Measurements from ENCODE around the gene FXYD4. TPM values are rescaled to one million over a fixed set of nuclear protein-coding genes. Genes with fewer than 3 reads are reported as not detected.

FXYD4 gene
- total RNA-seq, 2 experiments from 2014 or later = not detected

DNA sequence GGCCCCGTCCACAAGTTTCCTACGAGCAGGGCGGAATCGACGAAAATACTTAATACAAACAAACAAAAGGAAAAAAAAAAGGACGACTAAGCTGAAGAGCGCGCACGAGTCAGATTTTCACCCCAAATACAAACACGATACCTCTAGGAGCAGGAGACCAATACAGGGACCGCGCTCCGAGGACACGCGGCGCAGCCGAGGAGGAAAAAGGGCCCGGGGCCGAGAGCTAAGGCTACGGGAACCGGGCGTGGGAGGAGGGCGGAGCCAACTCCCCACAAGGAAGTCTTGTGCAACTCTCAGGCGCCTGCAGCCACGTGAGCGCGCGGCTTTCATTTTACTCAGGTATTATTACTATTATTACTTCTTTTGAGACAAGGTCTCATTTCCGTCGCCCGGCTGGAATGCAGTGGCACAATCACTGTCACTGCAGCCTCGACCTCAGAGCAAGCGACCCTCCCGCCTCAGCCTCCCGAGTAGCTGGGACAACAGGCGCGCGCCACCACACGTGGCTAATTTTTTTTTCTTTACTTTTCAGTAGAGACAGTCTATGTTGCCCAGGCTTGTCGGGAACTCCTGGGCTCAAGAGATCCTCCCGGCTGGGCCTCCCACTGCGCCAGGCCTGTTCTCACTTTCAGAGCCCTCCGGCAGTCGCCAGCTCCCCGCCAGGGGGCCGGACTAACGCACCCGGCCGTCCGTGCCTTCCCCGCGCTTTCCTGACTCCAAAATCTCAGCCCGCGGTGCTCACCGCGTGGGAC lies 36.3 kb downstream of the FXYD4 start:
- Mint-ChIP-seq H3K27me3 (no peaks in the 10 kb centered on the region), H3K27ac (peak overlapping the region; percentile 100), H3K36me3 (ENCODE audit: low read depth) (peaks cover 52% of the 10 kb centered on the region), H3K9me3 (no peaks in the 10 kb centered on the region), H3K4me1 (ENCODE audit: low read depth) (peaks cover 24% of the 10 kb centered on the region), H3K4me3 (peak overlapping the region; percentile 99)
- DNase-seq (peak; percentile 97), ATAC-seq (peak; percentile 35)
- CTCF ChIA-PET = interaction anchor here (0.8 to 1.8 kb wide), 4 partner anchors 9 to 51 kb away, joined by 3 to 12 read pairs (median 7); no protein-coding TSS in a partner anchor
- intact Hi-C loops (cut with micrococcal nuclease) = loop anchor here (2.0 to 5.0 kb wide), 2 partner anchors 13 to 270 kb away; partner anchors contain the start of gene CSGALNACT2
- POLR2A ChIA-PET = interaction anchor here (0.8 to 9.4 kb wide), 14 partner anchors 12 to 286 kb away, joined by 3 to 332 read pairs (median 4); partner anchors contain the start of gene ZNF487
- TF ChIP-seq, protein P1, sequence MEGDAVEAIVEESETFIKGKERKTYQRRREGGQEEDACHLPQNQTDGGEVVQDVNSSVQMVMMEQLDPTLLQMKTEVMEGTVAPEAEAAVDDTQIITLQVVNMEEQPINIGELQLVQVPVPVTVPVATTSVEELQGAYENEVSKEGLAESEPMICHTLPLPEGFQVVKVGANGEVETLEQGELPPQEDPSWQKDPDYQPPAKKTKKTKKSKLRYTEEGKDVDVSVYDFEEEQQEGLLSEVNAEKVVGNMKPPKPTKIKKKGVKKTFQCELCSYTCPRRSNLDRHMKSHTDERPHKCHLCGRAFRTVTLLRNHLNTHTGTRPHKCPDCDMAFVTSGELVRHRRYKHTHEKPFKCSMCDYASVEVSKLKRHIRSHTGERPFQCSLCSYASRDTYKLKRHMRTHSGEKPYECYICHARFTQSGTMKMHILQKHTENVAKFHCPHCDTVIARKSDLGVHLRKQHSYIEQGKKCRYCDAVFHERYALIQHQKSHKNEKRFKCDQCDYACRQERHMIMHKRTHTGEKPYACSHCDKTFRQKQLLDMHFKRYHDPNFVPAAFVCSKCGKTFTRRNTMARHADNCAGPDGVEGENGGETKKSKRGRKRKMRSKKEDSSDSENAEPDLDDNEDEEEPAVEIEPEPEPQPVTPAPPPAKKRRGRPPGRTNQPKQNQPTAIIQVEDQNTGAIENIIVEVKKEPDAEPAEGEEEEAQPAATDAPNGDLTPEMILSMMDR (IDR thresholded peaks at IDR 0.05) = peak; percentile 56

DNA sequence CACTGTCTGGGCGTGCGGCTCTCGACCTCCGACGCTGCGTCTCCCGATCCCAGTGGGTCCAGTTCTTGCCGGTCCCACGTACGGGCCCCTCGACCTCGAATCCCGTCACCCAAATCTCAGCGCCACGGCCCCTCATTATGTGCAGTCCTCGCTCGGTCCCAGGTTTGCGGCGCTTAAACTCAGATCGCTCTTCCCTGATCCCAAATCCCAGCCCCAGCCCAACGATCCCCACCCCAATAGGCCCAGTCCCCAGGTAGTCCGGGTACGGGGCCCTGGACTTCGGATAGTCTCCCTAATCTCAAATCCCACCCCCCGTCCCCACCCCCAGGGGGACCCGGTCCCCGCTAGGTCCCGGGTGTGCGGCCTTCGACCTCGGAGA lies 36.9 kb downstream of the FXYD4 start:
- CTCF ChIA-PET = interaction anchor here (1.0 to 1.8 kb wide), 2 partner anchors 12 to 18 kb away, joined by 6 to 8 read pairs; no protein-coding TSS in a partner anchor
- intact Hi-C loops (cut with micrococcal nuclease) = loop anchor here (5.0 kb wide), 1 partner anchor 271 kb away; the partner anchor contains the start of gene CSGALNACT2
- Mint-ChIP-seq H3K4me3 (peak overlapping the region; percentile 99), H3K4me1 (ENCODE audit: low read depth) (peaks cover 18% of the 10 kb centered on the region), H3K27me3 (no peaks in the 10 kb centered on the region), H3K27ac (peak overlapping the region; percentile 100), H3K9me3 (no peaks in the 10 kb centered on the region), H3K36me3 (ENCODE audit: low read depth) (peaks cover 47% of the 10 kb centered on the region)
- no peak for ATAC-seq
- TF ChIP-seq, protein P1 (IDR thresholded peaks at IDR 0.05) = no peak
- POLR2A ChIA-PET = interaction anchor here (0.9 to 9.4 kb wide), 9 partner anchors 12 to 286 kb away, joined by 3 to 332 read pairs (median 4); partner anchors contain the start of gene ZNF487
- no peak for DNase-seq

DNA sequence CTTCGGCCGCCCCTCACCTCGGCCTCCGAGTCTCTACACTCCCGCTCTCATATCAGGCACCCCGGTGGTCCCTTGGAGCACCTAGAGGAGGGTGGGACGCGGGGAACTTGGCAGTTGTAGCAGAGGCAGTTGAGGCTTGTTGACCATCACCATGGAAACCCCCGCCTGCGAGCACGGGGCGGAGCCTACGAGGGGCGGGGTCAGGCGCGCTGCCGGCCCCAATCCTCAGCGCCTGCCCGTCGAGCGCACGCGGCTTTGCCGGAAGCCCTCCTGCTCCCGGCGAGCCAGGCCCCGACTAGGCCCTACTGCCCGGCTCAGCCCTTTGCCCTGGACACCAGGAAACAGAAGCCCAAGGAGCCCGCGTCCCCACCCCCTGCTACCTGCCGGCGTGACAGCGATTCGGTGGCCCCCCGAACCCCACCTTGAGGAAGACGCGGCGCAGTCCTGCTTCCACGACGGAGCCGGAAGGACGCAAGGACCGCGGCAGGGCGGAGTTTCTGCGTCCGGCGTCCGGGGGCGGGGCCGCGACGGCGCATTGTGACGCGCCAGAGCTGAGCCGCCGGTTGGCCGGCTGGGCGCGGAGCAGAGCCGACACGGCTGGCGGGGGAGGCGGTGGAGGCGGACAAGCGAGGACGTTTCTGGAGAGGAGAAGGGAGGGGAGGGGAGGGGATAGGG lies 37.4 kb downstream of the FXYD4 start, which contains the start of gene HNRNPF:
Gene HNRNPF, minus strand, starts transcription at position 477 of the 675 bp plus-strand sequence. CDS start 21,302 bp downstream, outside the sequence.
- DNase-seq (peak; percentile 94), ATAC-seq (peak; percentile 77)
- TF ChIP-seq, protein P1 (IDR thresholded peaks at IDR 0.05) = no peak
- intact Hi-C loops (cut with micrococcal nuclease) = loop anchor here (5.0 kb wide), 1 partner anchor 272 kb away; the partner anchor contains the start of gene CSGALNACT2
- Mint-ChIP-seq H3K4me1 (ENCODE audit: low read depth) (peaks cover 15% of the 10 kb centered on the region), H3K27ac (peak within 1 kb of the TSS; percentile 100), H3K36me3 (ENCODE audit: low read depth) (peaks cover 41% of the 10 kb centered on the region), H3K9me3 (no peaks in the 10 kb centered on the region), H3K4me3 (peak within 1 kb of the TSS; percentile 99), H3K27me3 (no peaks in the 10 kb centered on the region)
- CTCF ChIA-PET = interaction anchor here (1.0 to 1.8 kb wide), 3 partner anchors 8 to 154 kb away, joined by 3 to 6 read pairs (median 4); no protein-coding TSS in a partner anchor
- POLR2A ChIA-PET = interaction anchor here (1.1 to 9.4 kb wide), 8 partner anchors 8 to 287 kb away, joined by 3 to 332 read pairs (median 6); partner anchors contain the start of gene ZNF487

DNA sequence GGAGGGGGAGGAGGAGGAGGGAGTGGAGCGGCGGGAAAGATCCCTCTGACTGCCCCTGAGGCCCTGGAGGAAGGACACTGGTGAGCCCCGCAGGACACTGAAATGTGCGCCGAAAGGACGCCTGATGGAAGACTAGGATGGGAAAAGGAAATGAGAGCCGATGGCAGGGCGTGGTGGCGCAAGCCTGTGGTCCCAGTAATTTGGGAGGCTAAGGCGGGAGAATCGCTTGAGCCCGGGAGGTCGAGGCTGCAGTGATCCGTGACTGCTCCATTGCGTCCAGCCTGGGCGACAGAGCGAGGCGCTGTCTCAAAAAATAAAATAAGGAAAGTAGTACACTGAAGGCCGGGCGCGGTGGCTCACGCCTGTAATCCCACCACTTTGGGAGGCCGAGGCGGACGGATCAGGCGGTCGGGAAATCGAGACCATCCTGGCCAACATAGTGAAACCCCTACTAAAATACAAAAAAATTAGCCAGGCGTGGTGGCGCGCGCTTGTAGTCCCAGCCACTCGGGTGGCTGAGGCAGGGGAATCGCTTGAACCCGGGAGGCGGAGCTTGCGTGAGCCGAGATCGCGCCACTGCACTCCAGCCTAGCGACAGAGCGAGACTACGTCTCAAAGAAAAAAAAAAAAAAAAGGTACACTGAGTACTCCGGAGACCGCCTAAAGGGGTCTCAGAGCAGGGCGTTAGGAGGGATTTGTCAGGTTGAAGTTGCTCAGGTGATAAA lies 38.1 kb downstream of the FXYD4 start:
- ChIA-PET POLR2A (interaction anchor here (1.1 to 9.4 kb wide), 6 partner anchors 9 to 40 kb away, joined by 3 to 332 read pairs (median 6); partner anchors contain the start of gene ZNF487), CTCF (interaction anchor here (1.0 to 1.9 kb wide), 4 partner anchors 9 to 154 kb away, joined by 3 to 5 read pairs (median 4); no protein-coding TSS in a partner anchor)
- intact Hi-C loops (cut with micrococcal nuclease) = loop anchor here (5.0 kb wide), 1 partner anchor 272 kb away; the partner anchor contains the start of gene CSGALNACT2
- Mint-ChIP-seq H3K9me3 (no peaks in the 10 kb centered on the region), H3K36me3 (ENCODE audit: low read depth) (peaks cover 34% of the 10 kb centered on the region), H3K4me3 (peak overlapping the region; percentile 99), H3K27me3 (no peaks in the 10 kb centered on the region), H3K27ac (peak overlapping the region; percentile 100), H3K4me1 (ENCODE audit: low read depth) (peaks cover 12% of the 10 kb centered on the region)
- DNase-seq (peak; percentile 85), ATAC-seq (peak; percentile 11)
- TF ChIP-seq, protein P1 (IDR thresholded peaks at IDR 0.05) = no peak
